HL-60 (cell line): Measurements from ENCODE around the gene MRPS34.

Experiments used
- DNase-seq, 2 experiments: peaks; one replicate each; pipeline ENCODE4 v3.0.0-alpha.2; 2010 to 2020; ENCODE audit warnings: low read depth in 1 of 2, low spot score in 1 of 2
- H3K27ac ChIP-seq: fragments of 250-450 bp; sonication (Bioruptor Pico); replicated peaks from 2 replicates; pipeline ENCODE4 v1.5.1; 2020; ENCODE audit warnings: mild to moderate bottlenecking, moderate library complexity
- H3K27me3 ChIP-seq: fragments of 250-450 bp; sonication (Bioruptor Pico); 2 replicates; pipeline ENCODE4 v1.5.1; 2021; ENCODE audit warnings: mild to moderate bottlenecking, moderate library complexity; ENCODE audit not compliant: insufficient read depth, poor library complexity, severe bottlenecking
- H3K4me3 ChIP-seq: replicated peaks from 2 replicates; pipeline ENCODE4 v1.5.1; 2011; ENCODE audit warnings: mild to moderate bottlenecking, control low read depth, low read length; ENCODE audit not compliant: insufficient read depth
- GABPA ChIP-seq: IDR thresholded peaks from 2 replicates; pipeline ENCODE4 v1.6.1; 2012; ENCODE audit warnings: low read depth
- POLR2AphosphoS5 ChIP-seq: IDR thresholded peaks from 2 replicates; pipeline ENCODE4 v1.6.1; 2012; ENCODE audit warnings: low read depth
- SPI1 ChIP-seq: IDR thresholded peaks from 2 replicates; pipeline ENCODE4 v1.6.1; 2012; ENCODE audit warnings: low read depth, mild to moderate bottlenecking, borderline replicate concordance
- TF ChIP-seq, protein P1 (sequence below): IDR thresholded peaks from one replicate; pipeline ENCODE4 v1.5.1; 2011; ENCODE audit warnings: low read length, control low read depth, inconsistent platforms; ENCODE audit not compliant: insufficient read depth
- TF ChIP-seq, protein P2 (sequence below): IDR thresholded peaks from 2 replicates; pipeline ENCODE4 v1.6.1; 2012; ENCODE audit warnings: low read depth; ENCODE audit not compliant: insufficient replicate concordance

MRPS34 gene

GRCh38 chr16:1727651-1728624, 45.0 kb downstream of the MRPS34 start:
- no peak for TF ChIP-seq SPI1
- no peak for TF ChIP-seq POLR2AphosphoS5
- TF ChIP-seq, protein P1, sequence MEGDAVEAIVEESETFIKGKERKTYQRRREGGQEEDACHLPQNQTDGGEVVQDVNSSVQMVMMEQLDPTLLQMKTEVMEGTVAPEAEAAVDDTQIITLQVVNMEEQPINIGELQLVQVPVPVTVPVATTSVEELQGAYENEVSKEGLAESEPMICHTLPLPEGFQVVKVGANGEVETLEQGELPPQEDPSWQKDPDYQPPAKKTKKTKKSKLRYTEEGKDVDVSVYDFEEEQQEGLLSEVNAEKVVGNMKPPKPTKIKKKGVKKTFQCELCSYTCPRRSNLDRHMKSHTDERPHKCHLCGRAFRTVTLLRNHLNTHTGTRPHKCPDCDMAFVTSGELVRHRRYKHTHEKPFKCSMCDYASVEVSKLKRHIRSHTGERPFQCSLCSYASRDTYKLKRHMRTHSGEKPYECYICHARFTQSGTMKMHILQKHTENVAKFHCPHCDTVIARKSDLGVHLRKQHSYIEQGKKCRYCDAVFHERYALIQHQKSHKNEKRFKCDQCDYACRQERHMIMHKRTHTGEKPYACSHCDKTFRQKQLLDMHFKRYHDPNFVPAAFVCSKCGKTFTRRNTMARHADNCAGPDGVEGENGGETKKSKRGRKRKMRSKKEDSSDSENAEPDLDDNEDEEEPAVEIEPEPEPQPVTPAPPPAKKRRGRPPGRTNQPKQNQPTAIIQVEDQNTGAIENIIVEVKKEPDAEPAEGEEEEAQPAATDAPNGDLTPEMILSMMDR = no peak
- TF ChIP-seq, protein P2, sequence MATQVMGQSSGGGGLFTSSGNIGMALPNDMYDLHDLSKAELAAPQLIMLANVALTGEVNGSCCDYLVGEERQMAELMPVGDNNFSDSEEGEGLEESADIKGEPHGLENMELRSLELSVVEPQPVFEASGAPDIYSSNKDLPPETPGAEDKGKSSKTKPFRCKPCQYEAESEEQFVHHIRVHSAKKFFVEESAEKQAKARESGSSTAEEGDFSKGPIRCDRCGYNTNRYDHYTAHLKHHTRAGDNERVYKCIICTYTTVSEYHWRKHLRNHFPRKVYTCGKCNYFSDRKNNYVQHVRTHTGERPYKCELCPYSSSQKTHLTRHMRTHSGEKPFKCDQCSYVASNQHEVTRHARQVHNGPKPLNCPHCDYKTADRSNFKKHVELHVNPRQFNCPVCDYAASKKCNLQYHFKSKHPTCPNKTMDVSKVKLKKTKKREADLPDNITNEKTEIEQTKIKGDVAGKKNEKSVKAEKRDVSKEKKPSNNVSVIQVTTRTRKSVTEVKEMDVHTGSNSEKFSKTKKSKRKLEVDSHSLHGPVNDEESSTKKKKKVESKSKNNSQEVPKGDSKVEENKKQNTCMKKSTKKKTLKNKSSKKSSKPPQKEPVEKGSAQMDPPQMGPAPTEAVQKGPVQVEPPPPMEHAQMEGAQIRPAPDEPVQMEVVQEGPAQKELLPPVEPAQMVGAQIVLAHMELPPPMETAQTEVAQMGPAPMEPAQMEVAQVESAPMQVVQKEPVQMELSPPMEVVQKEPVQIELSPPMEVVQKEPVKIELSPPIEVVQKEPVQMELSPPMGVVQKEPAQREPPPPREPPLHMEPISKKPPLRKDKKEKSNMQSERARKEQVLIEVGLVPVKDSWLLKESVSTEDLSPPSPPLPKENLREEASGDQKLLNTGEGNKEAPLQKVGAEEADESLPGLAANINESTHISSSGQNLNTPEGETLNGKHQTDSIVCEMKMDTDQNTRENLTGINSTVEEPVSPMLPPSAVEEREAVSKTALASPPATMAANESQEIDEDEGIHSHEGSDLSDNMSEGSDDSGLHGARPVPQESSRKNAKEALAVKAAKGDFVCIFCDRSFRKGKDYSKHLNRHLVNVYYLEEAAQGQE = no peak
- TF ChIP-seq GABPA = no peak
- no peak for DNase-seq
- Histone ChIP-seq H3K27me3 (no peaks in the 10 kb centered on the region), H3K4me3 (no peak overlapping the region), H3K27ac (no peak overlapping the region)

DNA sequence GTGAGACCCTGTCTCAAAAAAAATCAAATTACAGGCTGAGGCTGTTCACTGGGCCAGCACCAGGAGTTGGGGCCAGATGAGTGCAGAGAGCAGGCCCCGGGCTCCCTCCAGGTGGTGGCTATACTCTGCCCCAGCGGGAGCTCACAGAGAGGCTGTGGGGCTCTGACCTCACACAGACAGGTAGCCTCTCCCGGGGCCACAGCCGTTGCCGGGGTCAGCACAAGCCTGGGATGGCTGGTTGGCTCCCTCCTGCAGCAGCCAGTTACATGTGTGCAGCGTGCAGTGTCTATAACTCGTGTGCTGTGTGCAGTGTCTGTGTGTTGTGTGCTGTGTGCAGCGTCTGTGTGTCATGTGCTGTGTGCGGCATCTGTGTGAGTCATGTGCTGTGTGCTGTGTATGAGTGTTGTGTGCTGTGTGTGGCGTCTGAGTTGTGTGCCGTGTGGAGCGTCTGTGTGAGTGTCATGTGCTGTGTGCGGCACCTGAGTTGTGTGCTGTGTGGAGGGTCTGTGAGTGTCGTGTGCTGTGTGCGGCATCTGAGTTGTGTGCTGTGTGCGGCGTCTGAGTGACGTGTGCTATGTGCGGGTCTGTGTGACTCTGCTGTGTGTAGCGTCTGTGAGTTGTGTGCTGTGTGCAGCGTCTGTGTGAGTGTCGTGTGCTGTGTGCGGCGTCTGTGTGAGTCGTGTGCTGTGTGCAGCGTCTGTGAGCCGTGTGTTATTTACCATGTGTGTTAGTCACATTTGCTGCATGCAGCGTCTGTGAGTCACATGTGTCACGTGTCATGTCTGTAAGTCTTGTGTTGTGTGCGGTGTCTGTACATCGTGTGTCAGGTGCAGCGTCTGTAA, 46.1 kb downstream of the MRPS34 start:
- no peaks in the 10 kb centered on the region for H3K27me3 ChIP-seq
- H3K27ac ChIP-seq = no peak overlapping the region
- no peak overlapping the region for H3K4me3 ChIP-seq
- no peak for DNase-seq
- TF ChIP-seq POLR2AphosphoS5 (no peak), SPI1 (no peak), GABPA (no peak)
- TF ChIP-seq, protein P2 = no peak
- TF ChIP-seq, protein P1 = no peak

- no peak for DNase-seq
- no peak overlapping the region for H3K27ac ChIP-seq
- no peaks in the 10 kb centered on the region for H3K27me3 ChIP-seq
- TF ChIP-seq POLR2AphosphoS5 (no peak), SPI1 (no peak), GABPA (no peak)
- TF ChIP-seq, protein P2 = no peak
- TF ChIP-seq, protein P1 = no peak
- no peak overlapping the region for H3K4me3 ChIP-seq
These were observed 48.4 kb downstream of the MRPS34 start for GRCh38 chr16:1724491-1724890.
